H1 (cell line): ENCODE data around the gene SLC25A51. TPM values are rescaled to one million over a fixed set of nuclear protein-coding genes. Genes with fewer than 3 reads are reported as not detected.

Experiments
- CTCF ChIA-PET: fragments of 300-600 bp; sonication (Branson Sonifier 250); formaldehyde crosslinking; loops from one replicate; lab custom pipeline; 2021; ENCODE audit not compliant: partially characterized antibody; lab: Charles Lee
- POLR2A ChIA-PET: fragments of 300-600 bp; sonication (Branson Sonifier 250); formaldehyde crosslinking; loops from one replicate; lab custom pipeline; 2021; ENCODE audit warnings: inconsistent platforms; ENCODE audit not compliant: partially characterized antibody; lab: Charles Lee
- DNase-seq, 2 experiments: peaks; one replicate each; pipeline versions ENCODE4 v3.0.0 to v3.0.0-alpha.2; 2010 to 2022; ENCODE audit warnings: low spot score in 2 of 2, low read depth in 1 of 2, mixed read lengths in 1 of 2
- FAIRE-seq: peaks from 2 replicates; lab custom pipeline; 2011; peaks lifted over from hg19 to GRCh38; lab: Jason Lieb, UNC
- H2AFZ ChIP-seq: 2 replicates; pipeline ENCODE4 v1.8.1; 2012; ENCODE audit warnings: low read length, inconsistent platforms
- H2AK5ac ChIP-seq: 2 replicates; pipeline ENCODE4 v1.6.1; 2013; ENCODE audit warnings: low read depth, low read length
- H2BK120ac ChIP-seq: replicated peaks from 2 replicates; pipeline ENCODE3; 2013; ENCODE audit warnings: low read depth, low read length, inconsistent platforms
- H2BK12ac ChIP-seq: 2 replicates; pipeline ENCODE4 v1.6.1; 2013; ENCODE audit warnings: low read depth, low read length
- H2BK15ac ChIP-seq: 2 replicates; pipeline ENCODE4 v1.6.1; 2013; ENCODE audit warnings: low read length
- H2BK20ac ChIP-seq: 2 replicates; pipeline ENCODE4 v1.6.1; 2013; ENCODE audit warnings: low read length
- H2BK5ac ChIP-seq: 2 replicates; pipeline ENCODE4 v1.6.1; 2013; ENCODE audit warnings: low read depth, low read length
- H3K14ac ChIP-seq: 2 replicates; pipeline ENCODE4 v1.6.1; 2013; ENCODE audit warnings: inconsistent platforms; ENCODE audit not compliant: insufficient read length
- H3K18ac ChIP-seq: 2 replicates; pipeline ENCODE4 v1.6.1; 2013; ENCODE audit warnings: low read length; ENCODE audit errors: extremely low read depth
- H3K23ac ChIP-seq: 2 replicates; pipeline ENCODE4 v1.6.1; 2013; ENCODE audit warnings: inconsistent platforms; ENCODE audit not compliant: insufficient read length
- H3K23me2 ChIP-seq: 2 replicates; pipeline ENCODE4 v1.6.1; 2013; ENCODE audit warnings: low read depth, low read length
- H3K27ac ChIP-seq: 2 replicates; pipeline ENCODE4 v1.6.1; 2011; ENCODE audit warnings: low read depth, low read length, inconsistent platforms
- H3K27me3 ChIP-seq, 4 experiments: replicated peaks in 1 of 4; 1 replicate in 1 of 4; 2 replicates in 3 of 4; pipeline versions ENCODE4 v1.6.1 to v1.8.1; 2011 to 2013; ENCODE audit warnings: low read length in 3 of 4, mild to moderate bottlenecking in 3 of 4, inconsistent platforms in 2 of 4, mixed read lengths in 2 of 4, moderate library complexity in 1 of 4; ENCODE audit not compliant: control insufficient read depth in 3 of 4, insufficient read depth in 3 of 4; ENCODE audit errors: extremely low read depth in 1 of 4
- H3K36me3 ChIP-seq, 4 experiments: 2 replicates each; pipeline versions ENCODE4 v1.6.1 to v1.8.1; 2011 to 2013; ENCODE audit warnings: mild to moderate bottlenecking in 4 of 4, low read length in 3 of 4, moderate library complexity in 2 of 4, control low read depth in 1 of 4, inconsistent platforms in 1 of 4; ENCODE audit not compliant: insufficient read depth in 4 of 4, control insufficient read depth in 2 of 4
- H3K4ac ChIP-seq: replicated peaks from 2 replicates; pipeline ENCODE3; 2013; ENCODE audit warnings: low read length, low read depth, mixed read lengths, inconsistent platforms; ENCODE audit not compliant: insufficient read length
- H3K4me1 ChIP-seq, 4 experiments: replicated peaks in 1 of 4; 1 replicate in 1 of 4; 2 replicates in 3 of 4; pipeline versions ENCODE4 v1.6.1 to v1.8.1; 2011 to 2013; ENCODE audit warnings: low read length in 3 of 4, inconsistent platforms in 2 of 4, mixed read lengths in 1 of 4; ENCODE audit not compliant: insufficient read depth in 4 of 4, control insufficient read depth in 3 of 4
- H3K4me2 ChIP-seq, 2 experiments: 2 replicates each; pipeline versions ENCODE4 v1.6.1 to v1.8.1; 2011 to 2013; ENCODE audit warnings: low read depth in 2 of 2, low read length in 2 of 2, control low read depth in 1 of 2, inconsistent platforms in 1 of 2, mild to moderate bottlenecking in 1 of 2; ENCODE audit not compliant: insufficient read depth in 1 of 2
- H3K4me3 ChIP-seq, 4 experiments: fragments of 200-600, 300-600 bp in 1 of 4; sonication (generic), shearing (Covaris generic), sonication (Bioruptor Twin) in 1 of 4; 2 replicates each; pipeline versions ENCODE4 v1.5.1 to v1.8.1; 2011 to 2016; ENCODE audit warnings: low read length in 4 of 4, low read depth in 3 of 4, control low read depth in 2 of 4, inconsistent platforms in 2 of 4, mild to moderate bottlenecking in 2 of 4, mixed read lengths in 1 of 4, moderate library complexity in 1 of 4; ENCODE audit not compliant: insufficient read depth in 2 of 4; ENCODE audit errors: extremely low read depth in 1 of 4
- H3K56ac ChIP-seq: replicated peaks from 2 replicates; pipeline ENCODE3; 2013; ENCODE audit warnings: low read depth, mild to moderate bottlenecking, mixed read lengths, low read length, inconsistent platforms; ENCODE audit not compliant: insufficient read length
- H3K79me1 ChIP-seq: 2 replicates; pipeline ENCODE4 v1.6.1; 2013; ENCODE audit warnings: low read depth, low read length, control low read depth
- H3K79me2 ChIP-seq, 2 experiments: 2 replicates each; pipeline versions ENCODE4 v1.6.1 to v1.8.1; 2012 to 2013; ENCODE audit warnings: low read length in 2 of 2, mild to moderate bottlenecking in 2 of 2, inconsistent platforms in 1 of 2; ENCODE audit not compliant: insufficient read depth in 2 of 2, control insufficient read depth in 1 of 2
- H3K9ac ChIP-seq, 4 experiments: replicated peaks in 1 of 4; 1 replicate in 1 of 4; 2 replicates in 3 of 4; pipeline versions ENCODE4 v1.6.1 to v1.8.1; 2011 to 2013; ENCODE audit warnings: low read depth in 3 of 4, low read length in 3 of 4, control low read depth in 2 of 4, mild to moderate bottlenecking in 2 of 4, moderate library complexity in 2 of 4, inconsistent platforms in 1 of 4; ENCODE audit errors: extremely low read depth in 1 of 4
- H3K9me3 ChIP-seq, 2 experiments: 2 replicates each; pipeline versions ENCODE4 v1.6.1 to v1.8.1; 2012 to 2013; ENCODE audit warnings: mild to moderate bottlenecking in 2 of 2, moderate library complexity in 2 of 2, control low read depth in 1 of 2, inconsistent platforms in 1 of 2, low read depth in 1 of 2, low read length in 1 of 2, mixed read lengths in 1 of 2; ENCODE audit not compliant: insufficient read depth in 2 of 2
- H4K20me1 ChIP-seq, 2 experiments: replicated peaks in 1 of 2; 2 replicates each; pipeline versions ENCODE3 to v1.8.1; 2011 to 2013; ENCODE audit warnings: inconsistent platforms in 2 of 2, low read length in 2 of 2, mild to moderate bottlenecking in 1 of 2; ENCODE audit not compliant: insufficient read depth in 2 of 2, control insufficient read depth in 1 of 2
- H4K5ac ChIP-seq: 2 replicates; pipeline ENCODE4 v1.6.1; 2013; ENCODE audit warnings: low read length, low read depth, mixed read lengths, inconsistent platforms; ENCODE audit not compliant: insufficient read length
- H4K8ac ChIP-seq: 2 replicates; pipeline ENCODE4 v1.8.0; 2013; ENCODE audit warnings: mild to moderate bottlenecking, moderate library complexity, low read length, inconsistent platforms; ENCODE audit not compliant: insufficient read depth; ENCODE audit errors: extremely low read depth
- H4K91ac ChIP-seq: replicated peaks from 2 replicates; pipeline ENCODE3; 2013; ENCODE audit warnings: low read length, mixed read lengths, inconsistent platforms; ENCODE audit not compliant: insufficient read length
- BACH1 ChIP-seq: IDR thresholded peaks from 2 replicates; pipeline ENCODE4 v1.6.1; 2012; ENCODE audit warnings: low read length, improper control_type of control experiment
- BRCA1 ChIP-seq: IDR thresholded peaks from 2 replicates; pipeline ENCODE4 v1.6.1; 2012; ENCODE audit warnings: low read depth, low read length, improper control_type of control experiment
- WGBS, 2 experiments: shearing (Covaris generic) in 1 of 2; methylation state at CpG; one replicate each; pipeline versions ENCODE4 v1.1.6 to v1.1.7; 2013 to 2015; ENCODE audit warnings: low lambda C conversion rate in 2 of 2, mixed read lengths in 2 of 2, inconsistent platforms in 1 of 2, low coverage in 1 of 2, missing lambda C conversion rate in 1 of 2; ENCODE audit not compliant: insufficient replicate concordance in 2 of 2, insufficient coverage in 1 of 2, insufficient read length in 1 of 2; ENCODE audit errors: extremely low coverage in 1 of 2, missing lambda C conversion rate in 1 of 2; 5-methylcytosine and 5-hydroxymethylcytosine counted together
- polyA plus RNA-seq, 7 experiments: library from polyadenylated mRNA; depleted of rRNA in 3 of 7; stranded (reverse) in 5 of 7; unstranded in 2 of 7; fragments of >200 nt in 5 of 7; fragments of 200-250 nt in 2 of 7; gene quantifications; 1 replicate in 5 of 7; 2 replicates in 1 of 7; 4 replicates in 1 of 7; pipeline versions ENCODE4 v1.2.1 to v1.2.3, GENCODE V29; 2011 to 2013; ENCODE audit warnings: missing spikeins in 2 of 7, mixed read lengths in 2 of 7
- total RNA-seq: library from RNA; stranded (reverse); fragmentation: NEBNext Ultra II Directional; extraction: Animal tissue kit (Norgen Biotek cat#: 25700); gene quantifications from 2 replicates; pipeline ENCODE4 v1.2.1, GENCODE V29; 2021
- TF ChIP-seq, protein P1 (sequence below): IDR thresholded peaks from 2 replicates; pipeline ENCODE4 v1.6.1; 2012; ENCODE audit warnings: inconsistent platforms

SLC25A51 gene
- total and polyA plus RNA-seq, 2 of the 8 experiments (the other 6 are each of a cell fraction or from before 2014, with no cell fraction given), result 8.0 to 14.5 TPM

DNA sequence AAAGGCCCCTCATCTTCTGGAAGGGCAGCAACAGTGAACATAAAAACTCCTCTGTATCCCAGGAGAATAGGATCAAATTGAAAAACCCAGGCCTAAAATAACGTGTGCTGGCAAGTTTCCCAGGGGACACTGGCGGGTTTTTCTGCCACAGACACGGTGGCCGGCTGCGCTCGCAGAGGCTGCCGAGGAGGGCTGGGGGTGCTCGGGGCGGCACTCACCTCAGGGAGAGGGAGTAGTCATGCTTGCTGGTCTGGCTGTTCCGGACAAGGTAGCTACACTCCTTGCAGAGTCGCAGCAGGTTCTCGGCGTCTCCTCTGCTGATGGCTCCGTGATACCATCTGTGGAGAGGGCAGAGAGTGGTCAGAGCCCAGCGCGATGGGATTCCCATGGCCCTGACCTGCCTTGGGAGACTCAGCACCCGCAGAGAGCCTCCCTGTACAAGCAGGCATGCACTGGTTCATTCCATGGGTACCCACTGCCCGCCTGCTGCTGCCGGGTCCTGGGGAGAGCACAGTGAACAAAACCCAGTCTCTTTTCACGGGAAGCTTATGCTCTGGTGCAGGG lies 44.6 kb upstream of the SLC25A51 start:
- ChIA-PET CTCF (interaction anchor here (1.5 to 3.4 kb wide), 3 partner anchors 8 to 35 kb away, joined by 5 to 23 read pairs (median 6); no protein-coding TSS in a partner anchor), POLR2A (no interaction called here)
- no peak overlapping the region for H2AK5ac ChIP-seq
- 94% methylated on average over 20 of the region's 20 CpGs; no CpG with 5 or more reads in 1 of the 2 experiments for WGBS, 2 experiments
- no peak overlapping the region for H2BK15ac ChIP-seq
- no peak overlapping the region for H3K14ac ChIP-seq
- peaks cover 0 to 16% (median under 1%) of the 10 kb centered on the region in 4 experiments; a peak in 4 of 8 replicates for H3K36me3 ChIP-seq
- no peak overlapping the region for H3K9ac ChIP-seq
- 0 out of 2 replicates have a peak, but pooled peaks cover 2% of the 10 kb centered on the region for H3K23me2 ChIP-seq
- H4K8ac ChIP-seq, result no peak overlapping the region
- no peak overlapping the region for H4K5ac ChIP-seq
- no peak overlapping the region for H2BK12ac ChIP-seq
- no peaks in the 10 kb centered on the region for H3K9me3 ChIP-seq
- H2AFZ ChIP-seq, result no peak overlapping the region
- H3K56ac ChIP-seq, result no peak overlapping the region
- H2BK5ac ChIP-seq, result no peak overlapping the region
- no peak overlapping the region for H2BK20ac ChIP-seq
- DNase-seq (no peak), FAIRE-seq (no peak)
- no peak overlapping the region for H2BK120ac ChIP-seq
- H3K79me1 ChIP-seq, result no peaks in the 10 kb centered on the region
- no peaks in the 10 kb centered on the region for H3K27me3 ChIP-seq
- no peak overlapping the region for H3K4me2 ChIP-seq
- H3K79me2 ChIP-seq, result no peaks in the 10 kb centered on the region
- no peak overlapping the region for H3K27ac ChIP-seq
- peaks cover 2% of the 10 kb centered on the region in 2 experiments for H4K20me1 ChIP-seq
- peaks cover 4 to 18% (median 12%) of the 10 kb centered on the region in 4 experiments for H3K4me1 ChIP-seq
- H3K18ac ChIP-seq, result no peak overlapping the region
- H4K91ac ChIP-seq, result no peak overlapping the region
- H3K4me3 ChIP-seq, result no peak overlapping the region
- H3K4ac ChIP-seq, result no peak overlapping the region
- H3K23ac ChIP-seq, result no peak overlapping the region
- TF ChIP-seq, protein P1, sequence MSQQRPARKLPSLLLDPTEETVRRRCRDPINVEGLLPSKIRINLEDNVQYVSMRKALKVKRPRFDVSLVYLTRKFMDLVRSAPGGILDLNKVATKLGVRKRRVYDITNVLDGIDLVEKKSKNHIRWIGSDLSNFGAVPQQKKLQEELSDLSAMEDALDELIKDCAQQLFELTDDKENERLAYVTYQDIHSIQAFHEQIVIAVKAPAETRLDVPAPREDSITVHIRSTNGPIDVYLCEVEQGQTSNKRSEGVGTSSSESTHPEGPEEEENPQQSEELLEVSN, result no peak
- TF ChIP-seq BRCA1 (no peak), BACH1 (no peak)
